Measurements from ENCODE around the gene OR9A4.

DNA sequence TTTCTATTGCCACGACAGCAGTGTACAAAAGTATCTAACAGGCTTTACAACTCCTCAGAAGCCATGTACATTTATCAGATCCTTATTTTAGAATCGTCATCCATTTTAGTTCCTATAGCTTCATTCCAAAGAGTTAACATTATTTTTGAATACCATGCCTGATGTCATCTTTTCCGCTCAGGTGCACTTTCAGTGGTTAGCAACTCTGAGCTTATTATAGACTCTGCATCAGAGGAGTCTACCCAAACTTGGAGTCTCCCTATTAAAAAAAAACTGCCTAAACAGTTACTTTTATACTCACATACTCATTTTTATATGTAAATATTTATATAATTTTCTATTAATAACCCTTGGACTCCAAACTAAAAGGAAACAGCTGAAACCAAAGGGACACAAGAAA is 43.3 kb upstream of the OR9A4 start:
- TF ChIP-seq ELF1 (IDR thresholded peaks at IDR 0.05; ENCODE audit: borderline replicate concordance, low read depth): no peak
- TF ChIP-seq, protein P1, sequence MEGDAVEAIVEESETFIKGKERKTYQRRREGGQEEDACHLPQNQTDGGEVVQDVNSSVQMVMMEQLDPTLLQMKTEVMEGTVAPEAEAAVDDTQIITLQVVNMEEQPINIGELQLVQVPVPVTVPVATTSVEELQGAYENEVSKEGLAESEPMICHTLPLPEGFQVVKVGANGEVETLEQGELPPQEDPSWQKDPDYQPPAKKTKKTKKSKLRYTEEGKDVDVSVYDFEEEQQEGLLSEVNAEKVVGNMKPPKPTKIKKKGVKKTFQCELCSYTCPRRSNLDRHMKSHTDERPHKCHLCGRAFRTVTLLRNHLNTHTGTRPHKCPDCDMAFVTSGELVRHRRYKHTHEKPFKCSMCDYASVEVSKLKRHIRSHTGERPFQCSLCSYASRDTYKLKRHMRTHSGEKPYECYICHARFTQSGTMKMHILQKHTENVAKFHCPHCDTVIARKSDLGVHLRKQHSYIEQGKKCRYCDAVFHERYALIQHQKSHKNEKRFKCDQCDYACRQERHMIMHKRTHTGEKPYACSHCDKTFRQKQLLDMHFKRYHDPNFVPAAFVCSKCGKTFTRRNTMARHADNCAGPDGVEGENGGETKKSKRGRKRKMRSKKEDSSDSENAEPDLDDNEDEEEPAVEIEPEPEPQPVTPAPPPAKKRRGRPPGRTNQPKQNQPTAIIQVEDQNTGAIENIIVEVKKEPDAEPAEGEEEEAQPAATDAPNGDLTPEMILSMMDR (IDR thresholded peaks at IDR 0.05 in 2 of 3, conservative IDR thresholded peaks at IDR 0.05 in 1 of 3; ENCODE audit: borderline replicate concordance in 1 of 3, insufficient read depth in 1 of 3, low read depth in 2 of 3, low read length in 2 of 3): no peak
- no peak for TF ChIP-seq SIN3A (IDR thresholded peaks at IDR 0.05; ENCODE audit: low read depth)
- no peak for TF ChIP-seq EZH2 (IDR thresholded peaks at IDR 0.05)
- no peak for TF ChIP-seq JUND (IDR thresholded peaks at IDR 0.05)
- no peak for TF ChIP-seq YY1 (IDR thresholded peaks at IDR 0.05; ENCODE audit: extremely low read depth, insufficient replicate concordance, low read depth, low read length)
- no peak for TF ChIP-seq POLR2AphosphoS5 (IDR thresholded peaks at IDR 0.05; ENCODE audit: low read depth, low read length)
- TF ChIP-seq POLR2A (IDR thresholded peaks at IDR 0.05; ENCODE audit: borderline replicate concordance, extremely low read depth, insufficient read depth, insufficient read length): no peak
- TF ChIP-seq RAD21 (IDR thresholded peaks at IDR 0.05; ENCODE audit: low read depth): no peak
- TF ChIP-seq, protein P2, sequence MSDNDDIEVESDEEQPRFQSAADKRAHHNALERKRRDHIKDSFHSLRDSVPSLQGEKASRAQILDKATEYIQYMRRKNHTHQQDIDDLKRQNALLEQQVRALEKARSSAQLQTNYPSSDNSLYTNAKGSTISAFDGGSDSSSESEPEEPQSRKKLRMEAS (IDR thresholded peaks at IDR 0.05): no peak
- no peak for TF ChIP-seq ZFX (IDR thresholded peaks at IDR 0.05)
- TF ChIP-seq, protein P3, sequence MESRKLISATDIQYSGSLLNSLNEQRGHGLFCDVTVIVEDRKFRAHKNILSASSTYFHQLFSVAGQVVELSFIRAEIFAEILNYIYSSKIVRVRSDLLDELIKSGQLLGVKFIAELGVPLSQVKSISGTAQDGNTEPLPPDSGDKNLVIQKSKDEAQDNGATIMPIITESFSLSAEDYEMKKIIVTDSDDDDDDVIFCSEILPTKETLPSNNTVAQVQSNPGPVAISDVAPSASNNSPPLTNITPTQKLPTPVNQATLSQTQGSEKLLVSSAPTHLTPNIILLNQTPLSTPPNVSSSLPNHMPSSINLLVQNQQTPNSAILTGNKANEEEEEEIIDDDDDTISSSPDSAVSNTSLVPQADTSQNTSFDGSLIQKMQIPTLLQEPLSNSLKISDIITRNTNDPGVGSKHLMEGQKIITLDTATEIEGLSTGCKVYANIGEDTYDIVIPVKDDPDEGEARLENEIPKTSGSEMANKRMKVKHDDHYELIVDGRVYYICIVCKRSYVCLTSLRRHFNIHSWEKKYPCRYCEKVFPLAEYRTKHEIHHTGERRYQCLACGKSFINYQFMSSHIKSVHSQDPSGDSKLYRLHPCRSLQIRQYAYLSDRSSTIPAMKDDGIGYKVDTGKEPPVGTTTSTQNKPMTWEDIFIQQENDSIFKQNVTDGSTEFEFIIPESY (IDR thresholded peaks at IDR 0.05; ENCODE audit: extremely low read depth, insufficient replicate concordance, low read length): no peak
